ENCODE results near the gene C1orf105.

- TF ChIP-seq POLR2A (IDR thresholded peaks at IDR 0.05): no peak
- no peak for TF ChIP-seq CTCF (IDR thresholded peaks at IDR 0.05)
Measured at GRCh38 chr1:172397633-172398032, 22.9 kb upstream of the C1orf105 start.
